ENCODE results near the gene OR10H4.
"Not testable (repeated sequence)": the region's sequence is repeated elsewhere in the genome, so short reads cannot be mapped to it uniquely, and the experiment has no call there.

DNA sequence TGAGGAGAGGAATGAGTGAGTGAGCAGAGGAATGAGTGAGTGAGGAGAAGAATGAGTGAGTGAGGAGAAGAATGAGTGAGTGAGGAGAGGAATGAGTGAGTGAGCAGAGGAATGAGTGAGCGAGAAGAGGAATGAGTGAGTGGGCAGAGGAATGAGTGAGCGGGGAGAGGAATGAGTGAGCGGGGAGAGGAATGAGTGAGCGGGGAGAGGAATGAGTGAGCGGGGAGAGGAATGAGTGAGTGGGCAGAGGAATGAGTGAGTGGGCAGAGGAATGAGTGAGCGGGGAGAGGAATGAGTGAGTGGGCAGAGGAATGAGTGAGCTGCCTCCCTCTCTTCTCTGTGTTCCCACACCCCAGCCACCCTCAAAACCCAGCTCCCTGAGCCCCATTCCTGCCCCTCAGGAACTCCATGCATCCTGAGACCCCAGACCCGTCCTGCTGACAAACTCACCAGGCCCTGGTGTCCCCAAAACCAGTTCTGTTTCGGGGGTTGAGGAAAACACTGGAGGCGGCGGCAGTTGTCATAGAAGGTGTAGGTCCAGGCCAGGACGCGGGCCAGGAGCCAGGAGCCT lies 15.0 kb upstream of the OR10H4 start:
- not testable (repeated sequence) for TF ChIP-seq POLR2AphosphoS5, POLR2A (IDR thresholded peaks at IDR 0.05)
- TF ChIP-seq, protein P1, sequence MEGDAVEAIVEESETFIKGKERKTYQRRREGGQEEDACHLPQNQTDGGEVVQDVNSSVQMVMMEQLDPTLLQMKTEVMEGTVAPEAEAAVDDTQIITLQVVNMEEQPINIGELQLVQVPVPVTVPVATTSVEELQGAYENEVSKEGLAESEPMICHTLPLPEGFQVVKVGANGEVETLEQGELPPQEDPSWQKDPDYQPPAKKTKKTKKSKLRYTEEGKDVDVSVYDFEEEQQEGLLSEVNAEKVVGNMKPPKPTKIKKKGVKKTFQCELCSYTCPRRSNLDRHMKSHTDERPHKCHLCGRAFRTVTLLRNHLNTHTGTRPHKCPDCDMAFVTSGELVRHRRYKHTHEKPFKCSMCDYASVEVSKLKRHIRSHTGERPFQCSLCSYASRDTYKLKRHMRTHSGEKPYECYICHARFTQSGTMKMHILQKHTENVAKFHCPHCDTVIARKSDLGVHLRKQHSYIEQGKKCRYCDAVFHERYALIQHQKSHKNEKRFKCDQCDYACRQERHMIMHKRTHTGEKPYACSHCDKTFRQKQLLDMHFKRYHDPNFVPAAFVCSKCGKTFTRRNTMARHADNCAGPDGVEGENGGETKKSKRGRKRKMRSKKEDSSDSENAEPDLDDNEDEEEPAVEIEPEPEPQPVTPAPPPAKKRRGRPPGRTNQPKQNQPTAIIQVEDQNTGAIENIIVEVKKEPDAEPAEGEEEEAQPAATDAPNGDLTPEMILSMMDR (IDR thresholded peaks at IDR 0.05), result not testable (repeated sequence)

Data from breast epithelium (tissue), 3 donors.